Kidney (tissue), 14 donors: ENCODE data around the gene BABAM2. TPM values are rescaled to one million over a fixed set of nuclear protein-coding genes. Genes with fewer than 3 reads are reported as not detected.

Source experiments
- DNase-seq, 5 donors: peaks; one replicate each; pipeline ENCODE4 v3.0.0-alpha.2; 2013 to 2020
- FAIRE-seq: peaks from 2 replicates; lab custom pipeline; 2012; peaks lifted over from hg19 to GRCh38; lab: Jason Lieb, UNC
- H3K27ac ChIP-seq, 2 donors: one replicate each; pipeline ENCODE4 v1.7.0; 2013; ENCODE audit warnings: low read depth in 2 of 2, low read length in 2 of 2, inconsistent platforms in 1 of 2
- H3K27me3 ChIP-seq: one replicate; pipeline ENCODE4 v1.7.1; 2013; ENCODE audit warnings: low read length, inconsistent platforms; ENCODE audit not compliant: control insufficient read depth, insufficient read depth
- H3K36me3 ChIP-seq, 3 donors: one replicate each; pipeline versions ENCODE4 v1.7.0 to v1.7.1; 2013; ENCODE audit warnings: low read length in 3 of 3, control low read depth in 1 of 3, inconsistent platforms in 1 of 3; ENCODE audit not compliant: insufficient read depth in 3 of 3, control insufficient read depth in 2 of 3
- H3K4me1 ChIP-seq, 3 donors: one replicate each; pipeline versions ENCODE4 v1.7.0 to v1.7.1; 2013; ENCODE audit warnings: low read length in 3 of 3, inconsistent platforms in 1 of 3, low read depth in 1 of 3; ENCODE audit not compliant: control insufficient read depth in 2 of 3, insufficient read depth in 2 of 3
- H3K4me3 ChIP-seq, 3 donors: one replicate each; pipeline versions ENCODE4 v1.7.0 to v1.8.1; 2013; ENCODE audit warnings: low read length in 3 of 3, control low read depth in 1 of 3, inconsistent platforms in 1 of 3
- H3K9ac ChIP-seq, 3 donors: one replicate each; pipeline versions ENCODE4 v1.7.0 to v1.7.1; 2013; ENCODE audit warnings: low read length in 3 of 3, control low read depth in 1 of 3, inconsistent platforms in 1 of 3
- H3K9me3 ChIP-seq, 3 donors: one replicate each; pipeline versions ENCODE4 v1.7.0 to v1.7.1; 2013; ENCODE audit warnings: low read length in 3 of 3, control low read depth in 1 of 3, inconsistent platforms in 1 of 3; ENCODE audit not compliant: control insufficient read depth in 2 of 3, insufficient read depth in 1 of 3
- intact Hi-C: fragments of 100-400 bp; cut with DNase I; formaldehyde crosslinking; loops from one replicate; pipeline ENCODE4 v1.11.1; 2022
- polyA plus RNA-seq: library from polyadenylated mRNA; stranded (reverse); fragments of 350-450 nt; fragmentation: Illumina TruSeq; extraction: RNeasy Lipid Tissue Mini Kit (QIAGEN cat#74804); gene quantifications from one replicate; pipeline ENCODE4 v1.2.3, GENCODE V29; 2014; ENCODE audit warnings: low read depth, low replicate concordance; ENCODE audit not compliant: insufficient read depth
- total RNA-seq: library from RNA; stranded (reverse); fragmentation: NEBNext Ultra II Directional; extraction: Animal tissue kit (Norgen Biotek cat#: 25700); gene quantifications from one replicate; pipeline ENCODE4 v1.2.1, GENCODE V29; 2021
- TF ChIP-seq, protein P1 (sequence below): IDR thresholded peaks from 3 replicates; pipeline ENCODE4 v1.5.1; 2012; ENCODE audit warnings: mild to moderate bottlenecking, moderate library complexity, borderline replicate concordance; ENCODE audit not compliant: insufficient read depth; ENCODE audit errors: extremely low read depth
- donor health status: control.
- donor health status: control.
- donor health status: control.
- donor health status: control.
- donor health status: control.
- donor health status: DM: yes; HTN: yes; CAD: no.
- donor health status: Normal renal cell carcinoma (clear cell type).

The BABAM2 gene
- total and polyA plus RNA-seq, 2 donors from 2014 or later, result 68.4 to 74.1 TPM

GRCh38 chr2:28234807-28235206 is 344.3 kb downstream of the BABAM2 start:
- intact Hi-C loops, result no loop called here
- H3K4me1 ChIP-seq, result peaks cover 0 to 16% (median 13%) of the 10 kb centered on the region in 3 donors
- no peak for DNase-seq
- no peaks in the 10 kb centered on the region for H3K27me3 ChIP-seq
- peaks cover 0 to 3% (median 0%) of the 10 kb centered on the region in 3 donors for H3K36me3 ChIP-seq
- no peak for FAIRE-seq
- no peak overlapping the region for H3K9ac ChIP-seq
- TF ChIP-seq, protein P1, sequence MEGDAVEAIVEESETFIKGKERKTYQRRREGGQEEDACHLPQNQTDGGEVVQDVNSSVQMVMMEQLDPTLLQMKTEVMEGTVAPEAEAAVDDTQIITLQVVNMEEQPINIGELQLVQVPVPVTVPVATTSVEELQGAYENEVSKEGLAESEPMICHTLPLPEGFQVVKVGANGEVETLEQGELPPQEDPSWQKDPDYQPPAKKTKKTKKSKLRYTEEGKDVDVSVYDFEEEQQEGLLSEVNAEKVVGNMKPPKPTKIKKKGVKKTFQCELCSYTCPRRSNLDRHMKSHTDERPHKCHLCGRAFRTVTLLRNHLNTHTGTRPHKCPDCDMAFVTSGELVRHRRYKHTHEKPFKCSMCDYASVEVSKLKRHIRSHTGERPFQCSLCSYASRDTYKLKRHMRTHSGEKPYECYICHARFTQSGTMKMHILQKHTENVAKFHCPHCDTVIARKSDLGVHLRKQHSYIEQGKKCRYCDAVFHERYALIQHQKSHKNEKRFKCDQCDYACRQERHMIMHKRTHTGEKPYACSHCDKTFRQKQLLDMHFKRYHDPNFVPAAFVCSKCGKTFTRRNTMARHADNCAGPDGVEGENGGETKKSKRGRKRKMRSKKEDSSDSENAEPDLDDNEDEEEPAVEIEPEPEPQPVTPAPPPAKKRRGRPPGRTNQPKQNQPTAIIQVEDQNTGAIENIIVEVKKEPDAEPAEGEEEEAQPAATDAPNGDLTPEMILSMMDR, result no peak
- H3K9me3 ChIP-seq, result no peaks in the 10 kb centered on the region
- no peak overlapping the region for H3K4me3 ChIP-seq
- no peak overlapping the region for H3K27ac ChIP-seq

DNA sequence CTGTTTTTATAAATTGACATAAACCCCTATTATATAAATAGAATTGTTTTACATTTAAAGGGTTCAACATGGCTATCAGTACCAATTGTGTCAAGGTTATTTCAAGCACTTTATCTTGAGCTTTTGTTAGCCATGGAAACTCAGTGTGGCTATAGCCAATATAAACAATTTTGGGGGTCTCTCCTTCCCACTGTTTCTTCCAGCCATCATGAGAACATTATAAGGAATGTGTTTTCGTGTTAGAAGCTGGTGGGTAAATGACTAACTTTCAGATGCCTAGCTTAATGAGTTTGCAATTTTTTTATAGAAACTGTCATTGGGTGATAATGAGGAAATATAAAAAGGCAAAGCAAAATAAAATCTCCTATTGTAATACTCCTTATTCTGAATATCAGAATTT is 348.7 kb downstream of the BABAM2 start:
- intact Hi-C loops, result no loop called here
- no peaks in the 10 kb centered on the region for H3K4me1 ChIP-seq
- no peak for FAIRE-seq
- no peak for DNase-seq
- TF ChIP-seq, protein P1, result no peak
- no peaks in the 10 kb centered on the region for H3K27me3 ChIP-seq
- no peak overlapping the region for H3K9ac ChIP-seq
- no peak overlapping the region for H3K4me3 ChIP-seq
- H3K27ac ChIP-seq, result no peak overlapping the region
- peaks cover 0 to 8% (median 0%) of the 10 kb centered on the region in 3 donors for H3K36me3 ChIP-seq
- H3K9me3 ChIP-seq, result no peaks in the 10 kb centered on the region

GRCh38 chr2:28240937-28241336 is 350.4 kb downstream of the BABAM2 start:
- H3K27ac ChIP-seq, result no peak overlapping the region
- no peaks in the 10 kb centered on the region for H3K27me3 ChIP-seq
- H3K4me1 ChIP-seq, result peaks cover 0 to 9% (median 0%) of the 10 kb centered on the region in 3 donors
- FAIRE-seq (no peak), DNase-seq (no peak)
- H3K9ac ChIP-seq, result no peak overlapping the region
- no peaks in the 10 kb centered on the region for H3K9me3 ChIP-seq
- TF ChIP-seq, protein P1, result no peak
- H3K4me3 ChIP-seq, result no peak overlapping the region
- intact Hi-C loops, result no loop called here
- peaks cover 0 to 8% (median 0%) of the 10 kb centered on the region in 3 donors for H3K36me3 ChIP-seq

DNA sequence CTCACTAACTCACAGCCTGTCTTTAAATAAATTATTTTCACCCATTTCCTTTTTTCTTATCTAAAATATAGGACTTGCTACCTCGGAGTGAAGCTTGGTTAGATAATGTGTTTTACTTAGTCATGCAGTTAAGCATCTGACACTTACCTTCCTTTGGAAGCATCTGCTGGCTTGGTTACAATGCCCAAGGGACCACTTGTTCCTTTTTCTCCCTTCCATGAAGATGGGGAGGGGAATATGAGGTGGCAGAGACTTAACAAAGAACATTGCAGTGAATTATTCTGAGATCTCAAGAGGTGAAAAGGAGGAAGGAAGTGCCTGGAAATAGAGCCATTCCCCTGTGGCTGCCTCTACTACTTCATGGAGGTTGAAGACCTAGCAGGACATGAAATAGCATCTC is 356.8 kb downstream of the BABAM2 start:
- Histone ChIP-seq H3K9ac (no peak overlapping the region), H3K4me3 (no peak overlapping the region), H3K27ac (no peak overlapping the region), H3K4me1 (peaks cover 0 to 9% (median 0%) of the 10 kb centered on the region in 3 donors), H3K9me3 (no peaks in the 10 kb centered on the region), H3K36me3 (peaks cover 0 to 2% (median 0%) of the 10 kb centered on the region in 3 donors), H3K27me3 (no peaks in the 10 kb centered on the region)
- FAIRE-seq (no peak), DNase-seq (no peak)
- TF ChIP-seq, protein P1, result no peak
- intact Hi-C loops, result no loop called here
